ENCODE data around the gene TMIGD3.
"Not testable (repeated sequence)": the region's sequence is repeated elsewhere in the genome, so short reads cannot be mapped to it uniquely, and the experiment has no call there.

TMIGD3 gene

DNA sequence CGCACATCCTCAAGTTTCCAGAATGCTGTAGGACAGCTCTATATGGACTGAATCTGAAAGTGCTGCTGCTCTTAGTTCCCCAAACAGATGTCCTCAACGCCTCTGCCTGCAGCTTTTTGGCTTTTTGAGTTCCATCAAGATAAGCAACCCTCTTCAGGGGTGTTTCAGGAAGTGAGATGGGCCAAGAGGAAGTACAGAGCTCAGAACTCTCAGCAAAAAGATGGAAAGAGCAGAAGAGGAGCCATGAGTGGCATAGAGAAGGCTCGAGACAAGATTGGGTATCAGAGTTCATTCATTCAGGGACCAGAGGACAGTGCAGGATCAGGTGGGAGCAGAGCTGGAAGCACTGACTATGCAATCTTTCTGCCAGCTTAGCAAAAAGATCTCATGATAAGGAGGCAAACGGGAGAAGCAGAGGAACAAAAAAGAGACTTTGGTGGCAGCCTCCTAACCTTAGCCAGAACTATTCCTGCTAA is at the start of gene TMIGD3, which contains the start of gene ADORA3:
Gene TMIGD3 (minus strand): TSS at position 49 of the 476 bp plus-strand sequence. CDS start 279 bp downstream, outside the sequence.
Gene ADORA3 (minus strand): TSS at position 49 of the 476 bp plus-strand sequence. CDS start 279 bp downstream, outside the sequence.
- in situ Hi-C loops (cut with MboI; ENCODE audit: low sequenced_read_pairs): no loop called here

DNA sequence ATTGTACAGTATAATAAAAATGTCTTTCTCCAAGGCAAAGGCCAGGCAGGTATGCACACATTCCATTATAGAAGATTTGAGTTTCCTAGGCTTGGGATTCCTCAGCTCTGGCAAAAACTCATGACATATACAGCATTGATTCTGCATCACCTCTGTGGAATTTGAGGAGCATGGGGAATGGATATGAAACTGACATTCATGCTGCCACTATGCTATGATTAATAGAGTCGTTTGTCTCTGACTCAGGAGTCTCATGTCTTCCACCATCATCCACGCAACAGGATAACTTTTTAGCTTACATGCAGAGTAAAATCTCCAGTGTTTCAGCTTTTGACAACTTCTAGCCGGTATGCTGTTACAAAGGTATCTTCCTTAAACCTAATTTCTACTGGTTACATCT is 49.8 kb upstream of the TMIGD3 start:
- in situ Hi-C loops (cut with MboI; ENCODE audit: low sequenced_read_pairs): no loop called here

- in situ Hi-C loops (cut with MboI; ENCODE audit: low sequenced_read_pairs): no loop called here
Observed at GRCh38 chr1:111552587-111552986, 49.2 kb upstream of the TMIGD3 start.

DNA sequence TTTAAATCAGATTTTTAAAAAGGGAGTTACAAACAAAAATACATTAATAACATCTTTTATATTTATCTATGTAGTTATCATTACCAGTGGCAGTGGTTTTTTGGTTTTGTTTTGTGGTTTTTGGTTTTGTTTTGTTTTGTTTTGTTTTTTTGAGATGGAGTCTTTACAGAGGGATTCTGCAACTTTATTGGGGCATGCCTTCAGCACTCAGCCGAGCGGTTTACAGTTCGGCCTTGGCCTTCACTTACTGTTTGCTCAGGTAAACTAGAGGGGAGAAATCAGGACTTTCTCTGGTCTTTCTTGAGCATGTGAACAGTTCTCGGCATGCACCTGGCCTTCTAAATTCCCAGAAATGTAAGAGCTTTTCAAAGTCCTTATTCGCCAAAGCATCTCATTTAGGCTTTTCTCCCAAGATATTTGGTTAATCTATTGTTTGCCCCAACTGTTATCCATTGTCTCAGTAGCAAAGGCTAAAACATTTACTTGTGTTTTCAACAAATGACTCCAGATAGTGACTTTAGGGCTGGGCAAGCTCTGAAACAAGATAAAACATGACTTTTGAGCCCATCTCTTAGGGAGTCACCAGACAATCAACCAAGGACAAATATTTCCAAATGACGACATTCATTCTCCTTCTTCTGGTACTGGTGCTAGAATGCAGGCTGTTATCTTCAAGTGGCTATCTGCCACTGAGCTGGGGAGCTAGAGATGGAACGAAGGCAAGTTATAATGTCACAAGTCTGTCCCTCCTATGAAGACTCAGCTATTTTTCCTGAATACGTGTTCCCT is 48.4 kb upstream of the TMIGD3 start:
- in situ Hi-C loops (cut with MboI; ENCODE audit: low sequenced_read_pairs): no loop called here

DNA sequence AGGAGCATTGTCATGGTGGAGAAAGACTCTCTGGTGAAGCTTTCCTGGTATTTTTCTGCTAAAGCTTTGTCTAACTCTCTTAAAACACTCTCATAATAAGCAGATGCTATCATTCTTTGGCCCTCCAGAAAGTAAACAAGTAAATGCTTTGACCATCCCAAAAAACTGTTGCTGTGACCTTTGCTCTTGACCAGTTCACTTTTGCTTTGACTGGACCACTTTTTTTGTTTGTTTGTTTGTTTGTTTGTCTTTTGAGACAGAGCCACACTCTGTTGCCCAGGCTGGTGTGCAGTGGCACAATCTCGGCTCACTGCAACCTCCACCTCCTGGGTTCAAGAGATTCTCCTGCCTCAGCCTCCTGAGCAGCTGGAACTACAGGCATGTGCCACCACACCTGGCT is 44.4 kb upstream of the TMIGD3 start:
- in situ Hi-C loops (cut with MboI; ENCODE audit: low sequenced_read_pairs): not testable (repeated sequence)

DNA sequence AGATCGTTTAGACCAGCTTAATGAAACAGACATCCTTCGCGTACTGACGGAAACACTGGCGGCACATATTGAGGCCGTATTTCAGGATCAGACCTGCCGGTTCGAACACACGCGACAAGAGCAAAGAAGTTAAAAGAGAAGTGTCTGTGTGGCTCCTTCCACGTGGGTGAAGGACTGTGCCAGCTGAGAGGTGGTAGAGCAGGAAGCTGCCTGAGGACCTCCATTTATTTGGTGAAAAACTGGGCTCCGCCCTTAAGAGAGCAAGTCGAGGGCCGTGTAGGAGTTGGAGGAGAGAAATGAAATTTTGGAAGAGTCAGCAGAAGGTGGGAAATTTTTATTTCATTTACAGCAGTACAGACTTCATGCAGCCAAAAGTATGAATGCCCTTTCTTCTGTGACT is 38.8 kb upstream of the TMIGD3 start:
- in situ Hi-C loops (cut with MboI; ENCODE audit: low sequenced_read_pairs): no loop called here

DNA sequence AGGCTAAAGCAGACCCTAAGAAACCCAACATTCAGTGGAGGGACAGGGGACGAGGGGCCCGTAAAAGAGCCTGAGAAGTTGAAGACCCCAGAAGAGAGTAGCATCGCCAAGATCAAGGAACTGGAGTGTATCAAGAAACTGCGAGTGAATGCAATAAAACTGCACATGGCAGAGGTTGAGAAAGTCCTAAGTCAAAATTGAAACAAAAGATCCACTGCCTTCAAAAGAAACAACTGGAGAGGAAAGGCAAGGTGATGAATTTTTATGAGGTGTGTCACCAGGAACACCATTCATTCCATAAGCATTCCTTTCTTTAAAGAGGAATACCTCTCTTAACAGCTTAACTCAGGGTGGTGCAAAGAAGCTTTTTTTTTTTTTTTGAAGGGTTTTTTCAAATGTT is 38.3 kb upstream of the TMIGD3 start:
- in situ Hi-C loops (cut with MboI; ENCODE audit: low sequenced_read_pairs): no loop called here

- in situ Hi-C loops (cut with MboI; ENCODE audit: low sequenced_read_pairs): no loop called here
Observed at GRCh38 chr1:111540928-111541327, 37.5 kb upstream of the TMIGD3 start.

- in situ Hi-C loops (cut with MboI; ENCODE audit: low sequenced_read_pairs): no loop called here
Observed at GRCh38 chr1:111538343-111539025, 35.1 kb upstream of the TMIGD3 start.

- in situ Hi-C loops (cut with MboI; ENCODE audit: low sequenced_read_pairs): no loop called here
Observed at GRCh38 chr1:111535256-111536191, 32.1 kb upstream of the TMIGD3 start.

- in situ Hi-C loops (cut with MboI; ENCODE audit: low sequenced_read_pairs): no loop called here
Observed at GRCh38 chr1:111520053-111520452, 16.6 kb upstream of the TMIGD3 start.

GRCh38 chr1:111517469-111518225 is 14.2 kb upstream of the TMIGD3 start:
- in situ Hi-C loops (cut with MboI; ENCODE audit: low sequenced_read_pairs): no loop called here

GRCh38 chr1:111516005-111516535 is 12.6 kb upstream of the TMIGD3 start:
- in situ Hi-C loops (cut with MboI; ENCODE audit: low sequenced_read_pairs): no loop called here

- in situ Hi-C loops (cut with MboI; ENCODE audit: low sequenced_read_pairs): no loop called here
Observed at GRCh38 chr1:111515291-111516004, 12.0 kb upstream of the TMIGD3 start.

DNA sequence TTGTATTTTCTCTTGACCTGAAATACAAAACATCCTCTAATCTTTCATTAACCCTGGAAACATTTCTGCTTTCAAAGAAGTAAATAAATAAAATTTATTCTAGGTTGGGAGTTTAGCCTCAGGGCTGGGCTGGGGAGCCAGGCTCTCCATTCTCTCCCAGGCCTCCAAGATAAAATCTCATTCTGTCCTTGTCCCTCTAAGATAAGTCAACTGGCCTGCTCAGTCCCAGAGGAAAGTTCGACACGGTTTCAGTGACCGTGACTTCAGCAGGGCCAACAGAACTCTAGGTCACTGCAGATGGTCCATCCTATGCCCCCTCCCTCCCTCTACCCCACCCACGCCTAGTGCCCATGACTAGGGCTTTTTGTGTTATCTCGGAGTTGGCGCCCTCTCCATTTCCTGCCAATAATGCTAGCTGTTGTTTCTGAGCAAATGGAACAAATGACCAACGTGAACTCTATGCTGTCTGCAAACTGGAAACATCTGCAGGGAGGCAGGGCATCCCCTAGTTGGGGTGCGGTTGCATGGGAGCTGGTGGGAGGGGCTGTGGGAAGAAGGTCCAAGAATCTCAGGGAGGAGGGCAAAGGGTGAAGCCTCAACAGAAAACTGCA is 10.1 kb upstream of the TMIGD3 start:
- in situ Hi-C loops (cut with MboI; ENCODE audit: low sequenced_read_pairs): no loop called here

DNA sequence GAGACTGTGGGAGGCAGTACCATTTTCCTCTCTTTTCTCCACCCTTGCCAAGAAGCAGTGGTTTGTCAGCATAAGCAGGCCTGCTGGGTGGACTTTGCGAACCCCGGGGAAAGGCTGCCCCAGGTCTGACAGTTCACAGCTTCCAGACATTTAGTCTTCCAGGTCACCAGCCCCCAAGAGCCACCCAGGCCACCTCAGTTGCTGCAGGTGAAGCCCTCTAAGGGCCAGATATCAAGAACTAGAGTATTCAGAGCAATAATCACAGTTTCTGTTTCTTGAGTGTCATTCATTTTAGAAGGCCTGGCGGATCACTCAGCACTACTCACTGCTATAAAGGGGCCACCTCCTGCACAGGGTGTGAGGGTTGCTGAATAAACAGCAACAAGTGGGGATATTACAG is 9.5 kb upstream of the TMIGD3 start:
- in situ Hi-C loops (cut with MboI; ENCODE audit: low sequenced_read_pairs): no loop called here

DNA sequence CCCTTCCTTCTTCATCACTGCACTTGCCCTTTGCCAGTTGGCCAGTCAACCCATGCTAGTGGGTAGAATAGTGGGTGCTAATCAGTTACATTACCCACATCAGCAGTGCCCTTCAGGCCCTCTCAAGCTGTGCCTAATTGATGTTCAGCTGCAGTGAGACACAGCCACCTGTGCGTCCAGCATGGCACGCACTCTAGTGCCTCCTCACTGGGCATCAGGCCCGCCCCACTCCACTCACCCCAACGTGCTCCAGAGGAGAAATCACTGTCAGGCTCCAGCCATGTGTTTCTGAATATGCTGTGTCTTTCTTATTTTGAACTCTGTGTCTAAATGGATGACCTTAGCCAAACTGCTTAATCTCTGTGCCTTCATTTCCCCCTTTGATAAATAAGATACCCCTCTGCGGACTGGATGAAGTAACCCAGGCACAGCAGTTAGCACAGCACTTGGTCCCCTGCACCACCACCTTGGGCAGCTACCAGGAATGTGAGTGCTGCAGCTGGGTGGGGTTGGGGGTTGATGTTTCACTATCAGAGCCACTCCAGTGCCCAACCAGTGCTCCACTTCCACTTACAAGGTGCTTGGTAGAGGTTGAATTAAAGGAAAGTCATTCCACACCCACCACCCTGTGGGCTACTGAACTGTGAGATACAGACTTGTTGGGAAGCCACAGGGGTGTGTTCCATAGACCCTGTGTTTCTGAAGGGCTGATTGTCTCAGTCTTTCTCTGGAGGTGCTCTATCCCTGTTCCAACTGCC is 8.9 kb upstream of the TMIGD3 start:
- in situ Hi-C loops (cut with MboI; ENCODE audit: low sequenced_read_pairs): no loop called here

DNA sequence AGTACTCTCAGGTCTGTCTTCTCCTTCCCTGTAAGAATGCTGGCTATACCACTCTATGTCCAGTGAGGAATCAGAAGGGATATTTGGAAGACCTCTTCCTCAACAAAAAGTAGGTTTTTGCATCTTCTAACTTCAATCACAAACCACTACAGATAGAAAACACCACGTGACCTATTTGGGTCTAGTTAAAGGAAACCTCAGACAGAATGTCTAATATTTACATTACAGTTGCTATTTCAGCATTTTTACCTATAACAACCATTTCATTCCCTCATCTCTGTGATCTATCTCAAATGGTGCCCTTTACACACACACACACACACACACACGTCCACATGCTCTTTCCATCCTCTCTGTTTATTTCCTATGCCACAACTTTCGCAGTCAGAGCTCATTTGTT is 7.9 kb upstream of the TMIGD3 start:
- in situ Hi-C loops (cut with MboI; ENCODE audit: low sequenced_read_pairs): no loop called here

Data from hTERT RPE-1 (cell line).